ENCODE measurements around the gene MED22.
A peak's percentile ranks its signal among the peaks of the same experiment; 100 is the strongest.
"Not testable (repeated sequence)": the region's sequence is repeated elsewhere in the genome, so short reads cannot be mapped to it uniquely, and the experiment has no call there.

MED22 gene

DNA sequence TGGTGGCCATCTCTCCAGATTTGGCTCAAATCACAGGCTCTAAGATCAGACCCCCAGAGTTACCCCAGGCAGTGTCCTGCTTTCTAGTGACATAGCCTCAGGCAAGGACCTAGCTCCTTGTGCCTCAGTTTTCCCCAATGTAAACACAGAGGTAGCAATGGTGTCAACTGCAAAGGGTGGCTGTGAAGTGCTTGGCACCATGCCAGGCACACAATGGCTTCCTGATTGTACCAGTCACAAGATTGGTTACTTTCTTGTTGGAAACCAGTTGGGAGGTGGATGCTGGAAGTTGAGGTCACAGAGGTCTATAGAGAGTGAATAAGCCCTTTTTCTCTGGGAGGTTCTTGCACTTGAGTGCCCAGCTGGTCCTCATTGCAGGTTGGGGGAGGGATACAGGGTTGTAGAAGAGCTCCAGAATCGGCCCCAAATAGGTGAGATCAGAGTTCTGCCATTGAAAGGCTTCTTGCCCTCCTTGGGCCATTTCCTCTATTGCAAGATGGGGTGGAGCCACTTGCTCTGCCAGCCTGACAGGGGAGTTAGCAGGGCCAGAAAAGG lies 30.6 kb upstream of the MED22 start:
- H3K4me3 Mint-ChIP-seq, result peak overlapping the region; percentile 32 to 78 (median 74)
- H3K36me3 Mint-ChIP-seq (ENCODE audit: low read depth), result peaks cover 6% of the 10 kb centered on the region
- H3K27me3 Mint-ChIP-seq (ENCODE audit: low read depth), result no peaks in the 10 kb centered on the region
- H3K9me3 Mint-ChIP-seq, result no peaks in the 10 kb centered on the region
- TF ChIP-seq, protein P1, sequence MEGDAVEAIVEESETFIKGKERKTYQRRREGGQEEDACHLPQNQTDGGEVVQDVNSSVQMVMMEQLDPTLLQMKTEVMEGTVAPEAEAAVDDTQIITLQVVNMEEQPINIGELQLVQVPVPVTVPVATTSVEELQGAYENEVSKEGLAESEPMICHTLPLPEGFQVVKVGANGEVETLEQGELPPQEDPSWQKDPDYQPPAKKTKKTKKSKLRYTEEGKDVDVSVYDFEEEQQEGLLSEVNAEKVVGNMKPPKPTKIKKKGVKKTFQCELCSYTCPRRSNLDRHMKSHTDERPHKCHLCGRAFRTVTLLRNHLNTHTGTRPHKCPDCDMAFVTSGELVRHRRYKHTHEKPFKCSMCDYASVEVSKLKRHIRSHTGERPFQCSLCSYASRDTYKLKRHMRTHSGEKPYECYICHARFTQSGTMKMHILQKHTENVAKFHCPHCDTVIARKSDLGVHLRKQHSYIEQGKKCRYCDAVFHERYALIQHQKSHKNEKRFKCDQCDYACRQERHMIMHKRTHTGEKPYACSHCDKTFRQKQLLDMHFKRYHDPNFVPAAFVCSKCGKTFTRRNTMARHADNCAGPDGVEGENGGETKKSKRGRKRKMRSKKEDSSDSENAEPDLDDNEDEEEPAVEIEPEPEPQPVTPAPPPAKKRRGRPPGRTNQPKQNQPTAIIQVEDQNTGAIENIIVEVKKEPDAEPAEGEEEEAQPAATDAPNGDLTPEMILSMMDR (IDR thresholded peaks at IDR 0.05; ENCODE audit: unreplicated experiment in 3 of 3), result no peak
- H3K4me1 Mint-ChIP-seq, result peaks cover 8% of the 10 kb centered on the region
- no peak overlapping the region for H3K27ac Mint-ChIP-seq

DNA sequence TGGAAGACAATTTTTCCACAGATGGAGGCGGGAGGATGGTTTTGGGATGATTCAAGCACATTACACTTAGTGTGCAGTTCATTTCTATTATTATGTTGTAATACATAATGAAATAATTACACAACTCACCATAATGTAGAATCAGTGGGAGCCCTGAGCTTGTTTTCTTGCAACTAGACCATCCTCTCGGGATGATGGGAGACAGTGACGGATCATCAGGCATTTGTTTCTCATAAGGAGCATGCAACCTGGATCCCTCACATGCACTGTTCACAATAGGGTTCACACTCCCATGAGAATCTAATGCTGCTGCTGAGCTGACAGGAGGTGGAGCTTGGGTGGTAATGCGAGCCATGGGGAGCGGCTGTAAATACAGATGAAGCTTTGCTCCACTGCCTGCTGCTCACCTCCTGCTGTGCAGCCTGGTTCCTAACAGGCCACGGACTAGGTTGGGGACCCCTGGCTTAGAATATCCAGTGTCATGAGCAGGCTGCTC lies 29.8 kb upstream of the MED22 start:
- Mint-ChIP-seq H3K36me3 (ENCODE audit: low read depth) (peaks cover 6% of the 10 kb centered on the region), H3K9me3 (no peaks in the 10 kb centered on the region), H3K4me1 (peaks cover 10% of the 10 kb centered on the region), H3K27me3 (ENCODE audit: low read depth) (no peaks in the 10 kb centered on the region), H3K4me3 (peak overlapping the region; percentile 19 to 75 (median 74)), H3K27ac (no peak overlapping the region)
- TF ChIP-seq, protein P1 (IDR thresholded peaks at IDR 0.05; ENCODE audit: unreplicated experiment in 3 of 3), result no peak

DNA sequence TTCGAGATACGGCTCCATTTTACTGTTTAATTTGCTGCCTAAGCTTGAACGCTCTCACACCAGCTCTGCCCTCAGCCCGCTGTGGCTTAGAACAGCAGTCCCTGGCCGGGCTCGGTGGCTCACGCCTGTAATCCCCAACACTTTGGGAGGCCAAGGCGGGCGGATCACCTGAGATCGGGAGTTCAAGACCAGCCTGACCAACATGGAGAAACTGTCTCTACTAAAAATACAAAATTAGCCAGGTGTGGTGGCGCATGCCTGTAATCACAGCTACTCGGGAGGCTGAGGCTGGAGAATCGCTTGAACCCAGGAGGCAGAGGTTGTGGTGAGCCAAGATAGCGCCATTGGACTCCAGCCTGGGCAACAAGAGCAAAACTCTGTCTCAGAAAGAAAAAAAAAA lies 29.3 kb upstream of the MED22 start:
- Mint-ChIP-seq H3K4me1 (peaks cover 15% of the 10 kb centered on the region), H3K4me3 (peak overlapping the region; percentile 75 to 82 (median 82)), H3K27ac (peak overlapping the region in 1 of 3 experiments; percentile 64)
- not testable (repeated sequence) for H3K36me3 Mint-ChIP-seq (ENCODE audit: low read depth); H3K9me3 Mint-ChIP-seq; H3K27me3 Mint-ChIP-seq (ENCODE audit: low read depth)

DNA sequence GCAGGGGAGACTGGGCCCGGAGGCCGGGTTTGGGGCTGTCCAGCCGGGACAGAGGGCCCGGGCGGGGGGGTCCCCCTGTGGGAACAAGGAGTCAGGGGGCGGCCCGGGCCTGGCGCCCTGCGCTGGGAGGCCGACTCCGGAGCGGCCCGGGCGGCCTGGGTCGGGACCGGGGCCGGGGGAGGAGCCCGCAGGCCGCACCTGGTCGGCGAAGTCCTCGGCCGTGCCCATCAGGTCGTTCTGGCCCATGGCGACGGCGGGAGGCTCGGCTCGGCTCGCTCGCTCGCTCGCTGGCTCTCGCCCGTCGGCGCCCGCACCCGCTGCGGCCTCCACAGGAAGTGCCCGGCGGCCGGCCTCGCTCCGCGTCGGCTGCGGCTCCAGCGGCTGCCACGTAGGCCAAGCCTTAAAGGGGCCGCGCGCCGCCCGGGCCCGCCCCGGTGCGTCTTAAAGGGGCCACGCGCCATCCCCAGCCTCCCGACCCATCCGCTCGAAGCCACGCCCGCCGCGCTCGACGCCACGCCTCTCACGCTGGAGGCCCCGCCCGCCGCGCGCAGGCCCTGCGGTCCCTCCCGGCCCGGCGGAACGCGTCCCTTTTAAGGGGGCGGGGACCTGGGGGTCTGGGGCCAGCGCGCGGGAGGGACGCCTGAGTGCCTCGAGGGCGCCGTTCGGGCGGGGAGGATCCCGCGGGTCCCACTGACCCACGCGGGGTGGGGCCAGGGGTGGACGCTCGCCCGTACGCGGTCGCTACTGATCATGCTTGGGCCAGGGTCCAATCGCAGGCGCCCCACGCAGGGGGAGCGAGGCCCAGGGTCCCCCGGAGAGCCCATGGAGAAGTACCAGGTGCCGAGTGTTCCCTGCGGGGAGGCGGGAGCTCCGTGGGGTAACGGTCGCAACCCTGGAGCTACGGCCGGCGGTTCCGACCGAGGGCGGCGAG lies 28.1 kb upstream of the MED22 start, which contains the start of the genes STKLD1 and SURF4:
Gene STKLD1, plus strand, starts transcription at position 643 of the 931 bp plus-strand sequence. Its CDS starts 108 bp downstream, at position 751.
Gene SURF4, minus strand, starts transcription at position 337 of the 931 bp plus-strand sequence. Its CDS starts 91 bp downstream, at position 246.
- Mint-ChIP-seq H3K36me3 (ENCODE audit: low read depth) (peaks cover 11% of the 10 kb centered on the region), H3K4me1 (peaks cover 28% of the 10 kb centered on the region)

DNA sequence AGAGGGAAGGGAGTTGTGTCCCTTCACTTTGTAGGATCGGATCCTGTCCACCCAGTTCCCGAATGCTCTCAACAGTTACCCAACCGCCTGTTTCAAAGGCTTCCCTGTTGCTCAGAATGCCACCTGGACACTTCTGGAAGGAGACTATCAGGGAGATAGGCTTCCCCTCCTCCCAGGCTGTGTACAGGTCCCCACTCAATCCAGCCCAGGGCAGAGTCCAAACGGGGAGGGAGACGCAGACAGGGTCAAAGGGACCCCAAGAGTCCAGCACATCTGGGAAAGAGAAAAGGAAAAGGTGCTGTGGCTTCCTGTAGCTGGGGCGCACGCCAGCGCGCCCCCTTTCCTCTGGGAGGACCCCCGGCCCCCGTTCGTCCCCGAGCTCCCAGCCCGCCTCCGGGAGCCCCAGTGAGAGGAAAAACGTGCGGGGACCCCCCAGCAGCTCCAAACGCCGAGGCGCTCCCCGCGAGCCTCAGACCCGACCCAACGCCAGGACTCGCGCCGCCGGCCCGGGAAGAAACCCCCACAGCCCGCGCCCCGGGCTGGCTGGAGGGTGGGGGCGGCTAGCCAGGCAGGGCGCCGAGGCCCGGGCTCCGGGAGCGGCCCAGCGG lies 27.3 kb upstream of the MED22 start:
- H3K27ac Mint-ChIP-seq, result peak overlapping the region; percentile 91 to 99 (median 98)
- no peaks in the 10 kb centered on the region for H3K9me3 Mint-ChIP-seq
- TF ChIP-seq, protein P1 (IDR thresholded peaks at IDR 0.05; ENCODE audit: unreplicated experiment in 3 of 3), result no peak
- H3K4me3 Mint-ChIP-seq, result peak overlapping the region; percentile 98 to 100 (median 99)
- H3K36me3 Mint-ChIP-seq (ENCODE audit: low read depth), result peaks cover 14% of the 10 kb centered on the region
- H3K4me1 Mint-ChIP-seq, result peaks cover 36% of the 10 kb centered on the region
- no peaks in the 10 kb centered on the region for H3K27me3 Mint-ChIP-seq (ENCODE audit: low read depth)

More for the DNA sequence above, 28.1 kb upstream of the MED22 start, which contains the start of the genes STKLD1 and SURF4:
- H3K9me3 Mint-ChIP-seq, result no peaks in the 10 kb centered on the region
- peak within 1 kb of the TSS; percentile 91 to 99 (median 98) for H3K27ac Mint-ChIP-seq
- H3K27me3 Mint-ChIP-seq (ENCODE audit: low read depth), result no peaks in the 10 kb centered on the region
- TF ChIP-seq, protein P1 (IDR thresholded peaks at IDR 0.05; ENCODE audit: unreplicated experiment in 3 of 3), result no peak
- H3K4me3 Mint-ChIP-seq, result peak within 1 kb of the TSS; percentile 98 to 100 (median 99)

Data from nephron (organoid).